Umbilical cord (tissue), 2 donors: ENCODE data around the gene UBE2Q1. TPM values are rescaled to one million over a fixed set of nuclear protein-coding genes. Genes with fewer than 3 reads are reported as not detected.

ENCODE experiments used
- DNase-seq: peaks from one replicate; pipeline ENCODE4 v3.0.0-alpha.2; 2015; ENCODE audit warnings: low spot score
- total RNA-seq: library from RNA; depleted of rRNA; stranded (reverse); fragments of >200 nt; gene quantifications from one replicate; pipeline ENCODE4 v1.2.3, GENCODE V29; 2014; ENCODE audit warnings: low replicate concordance; ENCODE audit not compliant: insufficient read depth

UBE2Q1 gene
- total RNA-seq, 1 donor from 2014 or later: 13.7 TPM

GRCh38 chr1:154577346-154578057 is 19.0 kb upstream of the UBE2Q1 start:
- DNase-seq: no peak

- no peak for DNase-seq
Measured at GRCh38 chr1:154575951-154576566, 17.6 kb upstream of the UBE2Q1 start.

GRCh38 chr1:154575147-154575927 is 16.9 kb upstream of the UBE2Q1 start:
- DNase-seq: no peak

DNA sequence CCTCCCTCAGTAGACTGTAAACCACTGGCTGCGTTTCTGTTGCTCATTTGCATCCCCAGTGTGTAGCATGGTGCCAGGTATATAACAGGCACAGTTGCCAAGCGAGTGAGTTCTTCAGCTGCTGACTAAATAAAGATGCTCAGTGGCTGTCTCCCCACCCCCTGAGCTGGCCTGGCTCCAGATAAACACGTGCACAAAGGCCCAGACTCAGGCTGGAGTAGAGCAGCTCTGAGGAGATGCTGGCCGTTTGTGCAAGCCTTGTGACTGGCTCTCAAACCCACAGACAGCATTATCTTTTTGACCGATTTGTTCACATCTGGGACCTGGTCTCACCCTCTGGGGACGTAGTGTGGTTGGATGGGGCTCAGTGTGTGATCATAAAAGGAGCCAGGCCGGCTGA is 16.3 kb upstream of the UBE2Q1 start:
- DNase-seq: peak; percentile 18

- no peak for DNase-seq
Measured at GRCh38 chr1:154573168-154573510, 14.7 kb upstream of the UBE2Q1 start.

DNA sequence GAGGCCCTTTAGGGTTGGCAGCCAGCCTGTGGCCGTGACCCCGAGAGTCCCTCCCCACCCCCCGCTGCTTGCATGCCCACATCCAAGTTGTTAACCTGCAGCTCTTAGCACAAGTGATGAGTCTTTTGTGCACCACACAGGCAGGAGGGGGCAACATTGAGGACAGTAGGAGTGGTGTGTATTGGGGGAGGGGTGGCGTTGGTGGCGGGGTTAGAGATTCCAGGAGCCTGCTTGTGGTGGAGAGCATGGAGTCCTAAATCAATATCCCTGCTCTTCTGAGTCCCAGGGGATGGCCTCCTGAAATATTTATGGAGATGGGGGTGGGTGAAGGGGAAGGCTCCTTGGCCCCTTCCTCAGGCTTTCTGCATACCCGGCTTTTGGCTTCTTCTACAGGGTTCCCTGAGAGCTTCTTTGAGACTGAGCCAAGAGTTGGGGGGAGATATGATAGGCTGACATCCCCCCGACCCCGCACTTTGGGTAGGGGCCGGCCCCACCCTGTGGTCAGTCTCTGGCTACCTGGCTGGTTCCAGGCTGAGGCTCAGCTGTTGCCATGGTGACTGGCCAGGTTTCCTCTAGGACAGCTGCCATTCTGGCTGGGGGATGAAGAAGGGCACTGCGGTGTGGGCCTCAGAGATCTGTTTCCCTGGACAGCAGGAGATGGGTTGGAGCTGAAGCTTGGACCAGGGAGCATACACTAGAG is 14.2 kb upstream of the UBE2Q1 start:
- DNase-seq: no peak

- DNase-seq: no peak
Measured at GRCh38 chr1:154571964-154572288, 13.5 kb upstream of the UBE2Q1 start.

- DNase-seq: no peak
Measured at GRCh38 chr1:154571244-154571963, 12.9 kb upstream of the UBE2Q1 start.

- no peak for DNase-seq
Measured at GRCh38 chr1:154568157-154568815, 9.8 kb upstream of the UBE2Q1 start.

DNA sequence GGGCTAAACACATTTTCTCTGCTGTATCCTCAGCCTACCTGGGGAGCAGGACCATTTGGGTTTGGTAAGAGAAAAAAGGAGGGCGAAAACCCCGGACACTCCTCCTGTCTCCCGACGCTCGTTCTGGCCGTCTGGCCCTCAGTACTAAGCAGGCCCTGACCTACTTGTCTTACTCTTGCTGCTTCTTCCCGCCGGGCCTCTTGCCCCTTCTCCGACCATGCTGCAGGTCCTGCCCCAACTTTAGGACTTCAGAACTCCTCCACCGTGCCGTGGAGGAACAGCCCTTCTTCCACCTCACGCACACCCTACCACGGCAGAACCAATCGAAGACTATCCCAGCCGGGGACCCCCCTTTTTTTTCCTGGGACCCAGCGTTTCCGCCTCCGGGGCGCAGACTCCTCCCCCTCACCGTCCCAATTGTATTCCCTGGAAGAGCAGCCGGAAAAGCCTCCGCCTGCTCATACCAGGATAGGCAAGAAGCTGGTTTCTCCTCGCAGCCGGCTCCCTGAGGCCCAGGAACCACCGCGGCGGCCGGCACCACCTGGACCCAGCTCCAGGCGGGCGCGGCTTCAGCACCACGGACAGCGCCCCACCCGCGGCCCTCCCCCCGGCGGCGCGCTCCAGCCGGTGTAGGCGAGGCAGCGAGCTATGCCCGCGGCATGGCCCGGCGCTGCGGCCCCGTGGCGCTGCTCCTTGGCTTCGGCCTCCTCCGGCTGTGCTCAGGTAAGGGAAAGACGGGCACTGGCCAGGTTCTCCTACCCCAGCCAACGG is 9.1 kb upstream of the UBE2Q1 start, which contains the start of gene CHRNB2:
CHRNB2 (plus strand) TSS at position 393 of the 771 bp plus-strand sequence; CDS start at position 660, 267 bp downstream.
- DNase-seq: peak; percentile 53

DNA sequence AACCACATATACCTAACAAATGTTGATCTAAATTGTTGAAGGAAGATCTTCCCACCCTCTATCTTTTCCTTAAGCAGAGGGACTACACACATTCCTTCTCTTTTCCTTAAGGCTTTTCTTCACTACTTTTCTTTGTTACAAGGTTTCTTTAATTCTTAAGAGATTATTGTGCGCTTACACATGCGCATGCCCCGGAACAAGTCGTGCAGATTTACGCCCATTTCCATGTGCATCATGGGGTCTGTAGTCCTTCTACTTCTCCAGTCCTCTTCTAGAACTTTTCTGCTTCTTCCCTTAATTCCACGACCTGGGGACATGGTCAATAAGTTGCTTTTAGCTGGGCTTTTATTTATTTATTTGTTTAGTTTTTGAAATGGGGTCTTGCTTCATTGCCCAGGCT is 7.4 kb upstream of the UBE2Q1 start:
- DNase-seq: no peak

- DNase-seq: peak; percentile 93
Measured at GRCh38 chr1:154559466-154560044, 1.1 kb upstream of the UBE2Q1 start.

GRCh38 chr1:154558720-154559465 is 431 bp upstream of the UBE2Q1 start:
- peak; percentile 99 for DNase-seq

GRCh38 chr1:154557248-154557938 is 1.1 kb downstream of the UBE2Q1 start:
- no peak for DNase-seq

DNA sequence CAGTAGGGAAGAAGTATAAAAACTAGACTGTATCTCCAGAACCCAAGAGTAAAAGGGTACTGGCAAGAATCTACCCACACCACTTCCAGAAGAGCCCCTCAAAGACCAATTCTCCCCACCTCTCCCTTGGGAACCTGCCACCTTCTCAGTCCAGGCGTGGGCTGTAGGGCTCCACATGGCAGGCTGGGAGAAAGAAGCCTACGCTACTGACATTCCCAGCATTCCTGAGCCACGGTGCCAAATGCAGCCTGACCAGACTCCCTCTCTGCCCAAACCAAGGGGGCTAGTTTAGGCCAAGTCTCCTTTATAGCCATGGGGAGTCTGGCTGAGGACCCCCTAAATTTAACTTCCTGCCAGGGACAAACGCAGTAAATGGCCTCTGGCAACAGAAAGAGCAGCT is 2.0 kb downstream of the UBE2Q1 start:
- no peak for DNase-seq

DNA sequence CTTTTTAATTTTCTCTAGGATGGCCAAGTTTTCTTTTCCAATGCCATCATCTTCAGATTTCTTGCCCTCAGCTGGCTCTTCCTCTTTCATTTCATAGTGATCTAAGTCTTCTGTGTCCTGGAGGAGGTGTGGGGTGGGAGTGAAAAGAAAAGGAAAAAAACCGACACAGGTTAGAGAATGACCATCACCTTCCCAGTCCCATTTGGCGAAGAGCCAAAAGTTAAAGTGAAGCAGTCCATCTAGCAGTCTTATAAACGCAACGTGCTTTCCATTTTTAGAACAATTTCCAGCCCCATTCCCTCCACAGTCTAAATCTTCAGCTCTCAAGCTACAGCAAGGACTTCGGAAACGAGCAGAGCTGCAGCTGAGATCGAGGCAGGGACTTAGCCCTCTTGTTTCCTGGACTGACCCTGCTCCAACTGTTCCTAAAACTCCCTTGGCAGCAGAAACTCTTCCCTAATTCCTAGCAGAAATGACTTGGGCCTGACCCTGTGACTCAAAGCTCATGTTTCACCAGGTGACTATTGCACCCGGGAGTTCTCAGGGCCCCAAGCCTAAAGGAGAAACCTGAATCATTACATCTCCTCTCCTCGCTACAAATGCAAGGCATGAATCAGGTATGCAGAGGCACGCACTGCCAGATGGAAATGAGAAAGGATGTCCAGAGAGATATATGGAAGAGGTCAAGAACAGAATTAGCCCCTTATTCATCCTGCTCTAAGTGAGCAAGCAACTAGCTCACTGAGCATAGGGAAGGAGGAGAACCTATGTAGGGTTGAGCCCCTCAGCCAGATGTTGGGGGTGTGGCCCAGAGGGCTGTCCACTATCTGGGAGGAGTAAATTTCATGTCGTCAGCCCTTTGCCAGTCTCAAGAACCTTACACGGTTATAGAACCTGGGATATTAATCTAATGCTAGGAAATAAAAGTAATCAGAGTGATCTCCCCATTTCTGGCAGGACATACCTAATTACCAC is 5.1 kb downstream of the UBE2Q1 start:
- DNase-seq: no peak

DNA sequence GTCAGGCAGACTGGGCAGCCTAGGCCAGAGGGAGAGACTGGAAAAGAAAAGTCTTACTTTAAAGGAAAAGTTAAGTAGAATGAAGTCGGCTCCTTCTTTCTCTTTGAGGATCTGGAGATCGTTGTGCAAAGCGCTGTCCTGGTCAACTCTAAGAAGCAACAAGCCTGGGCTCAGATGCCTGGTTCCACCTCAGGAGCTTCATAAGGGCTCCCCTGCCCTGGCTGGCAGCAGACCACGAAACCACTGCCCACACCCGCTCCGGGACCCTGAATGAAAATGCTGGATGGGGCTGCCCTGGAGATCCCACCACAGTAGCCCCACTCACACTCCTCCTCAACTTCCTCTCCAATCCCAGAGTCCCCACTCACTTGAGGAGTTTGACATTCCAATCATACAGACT is 6.4 kb downstream of the UBE2Q1 start:
- DNase-seq: no peak
